Body of pancreas (tissue), 4 donors: ENCODE measurements around the gene WNK2. TPM values are rescaled to one million over a fixed set of nuclear protein-coding genes. Genes with fewer than 3 reads are reported as not detected.
A peak's percentile ranks its signal among the peaks of the same experiment; 100 is the strongest.

Experiments
- ATAC-seq: fragments of 150-250 bp; one replicate; pipeline ENCODE4 v1.9.1; 2016
- DNase-seq, 4 donors: peaks; one replicate each; pipeline ENCODE4 v3.0.0-alpha.2; 2019
- H3K27ac ChIP-seq, 4 donors: fragments of 200-600 bp; sonication (generic); 1 replicate in 3 of 4; 2 replicates in 1 of 4; pipeline versions ENCODE4 v1.5.1 to v1.6.1; 2016 to 2019; ENCODE audit warnings: mild to moderate bottlenecking in 1 of 4, mixed read lengths in 1 of 4, moderate library complexity in 1 of 4
- H3K27me3 ChIP-seq, 2 donors: fragments of 200-600 bp; sonication (generic); one replicate each; pipeline ENCODE4 v1.6.0; 2016; ENCODE audit warnings: mild to moderate bottlenecking in 1 of 2
- H3K36me3 ChIP-seq, 2 donors: fragments of 200-600 bp; sonication (generic); replicated peaks in 1 of 2; 2 replicates each; pipeline ENCODE4 v1.5.1; 2016; ENCODE audit warnings: low read depth in 2 of 2; ENCODE audit not compliant: insufficient read depth in 1 of 2
- H3K4me1 ChIP-seq: fragments of 200-600 bp; sonication (generic); one replicate; pipeline ENCODE4 v1.6.0; 2016
- H3K4me3 ChIP-seq, 2 donors: fragments of 200-600 bp; sonication (generic); 1 replicate in 1 of 2; 2 replicates in 1 of 2; pipeline ENCODE4 v1.5.1; 2016 to 2019
- H3K9me3 ChIP-seq, 3 donors: fragments of 200-600 bp; sonication (generic); 1 replicate in 2 of 3; 2 replicates in 1 of 3; pipeline ENCODE4 v1.5.1; 2016
- POLR2A ChIP-seq, 3 donors: fragments of 450-650 bp; IDR thresholded peaks; one replicate each; pipeline ENCODE4 v1.6.1; 2016; ENCODE audit warnings: antibody characterized with exemption in 3 of 3, mild to moderate bottlenecking in 2 of 3
- WGBS, 2 donors: methylation state at CpG; one replicate each; pipeline ENCODE4 v1.1.5; 2017; 5-methylcytosine and 5-hydroxymethylcytosine counted together
- intact Hi-C: fragments of 100-400 bp; cut with DNase I; formaldehyde crosslinking; loops from one replicate; pipeline ENCODE4 v1.15.1; 2023
- total RNA-seq, 2 donors: library from RNA; depleted of rRNA; stranded (reverse); fragments of >200 nt; gene quantifications; one replicate each; pipeline ENCODE4 v1.1.0, GENCODE V29; 2016
- TF ChIP-seq, protein P1 (sequence below), 7 experiments: fragments of 450-650 bp in 4 of 7; fragments of 200-600 bp in 3 of 7; sonication (generic) in 3 of 7; IDR thresholded peaks; one replicate each; pipeline ENCODE4 v1.5.1; 2016 to 2019; ENCODE audit warnings: antibody characterized with exemption in 7 of 7

WNK2 gene
- total RNA-seq: 100 to 1,000 TPM in 1 of 2 donors, 10 to 100 TPM in 1; 85.4 to 173 TPM

DNA sequence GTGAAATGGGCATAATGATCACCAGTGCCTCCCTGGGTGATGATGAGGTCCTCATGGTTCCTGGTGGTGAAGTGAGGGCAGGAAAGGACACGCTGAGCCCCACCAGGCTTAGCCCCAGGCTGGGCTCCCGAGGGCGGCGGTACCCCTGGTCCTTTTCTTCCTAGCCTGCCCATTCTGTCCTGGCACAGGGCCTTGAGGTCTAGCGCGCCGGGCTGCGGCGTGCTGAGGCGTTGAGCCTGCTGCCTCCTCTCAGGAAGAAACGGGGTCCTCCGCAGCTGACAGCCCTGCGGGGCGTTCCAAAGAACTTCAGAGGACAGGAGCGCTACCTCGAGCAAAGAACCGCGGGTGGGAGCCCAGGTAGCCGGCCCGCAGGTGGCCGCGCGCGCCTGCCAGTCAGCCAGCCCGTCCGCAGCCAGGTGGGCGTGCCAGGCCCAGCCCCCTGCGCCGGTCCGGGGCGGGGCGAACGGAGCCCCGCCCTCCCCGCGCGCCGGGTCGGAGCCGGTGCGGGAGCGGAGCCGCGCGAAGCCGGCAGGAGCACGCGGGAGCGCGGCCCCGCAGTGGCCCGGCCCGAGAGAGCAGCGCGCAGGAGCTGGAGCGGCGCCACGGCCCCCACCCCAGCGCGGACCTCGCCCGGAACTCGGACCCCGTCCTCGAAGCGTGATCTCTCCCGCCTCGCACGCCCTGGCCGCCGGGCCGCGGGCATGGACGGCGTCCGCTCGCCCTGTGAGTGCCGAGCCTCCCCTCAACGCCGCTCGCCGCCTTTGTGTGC is at the start of gene WNK2:
TSS of gene WNK2 (plus strand) at position 477 of the 769 bp plus-strand sequence. CDS start 791 bp downstream, outside the sequence.
- peak within 1 kb of the TSS; percentile 69 to 90 (median 84) for H3K27ac ChIP-seq
- 0% methylated on average over 78 of the region's 82 CpGs; no CpG with 5 or more reads in 1 of the 2 donors for WGBS, 2 donors
- H3K9me3 ChIP-seq: no peaks in the 10 kb centered on the region
- intact Hi-C loops: loop anchor here (10.0 kb wide), 1 partner anchor 271 kb away; the partner anchor contains the start of genes FAM120A and FAM120AOS
- no peaks in the 10 kb centered on the region for H3K36me3 ChIP-seq
- ATAC-seq: peak; percentile 74
- DNase-seq: peak; percentile 51 to 73 (median 58)
- H3K4me1 ChIP-seq: peaks cover 64% of the 10 kb centered on the region
- H3K4me3 ChIP-seq: peak within 1 kb of the TSS in 1 of 2 donors; percentile 53
- no peak for TF ChIP-seq POLR2A (IDR thresholded peaks at IDR 0.05)
- TF ChIP-seq, protein P1, sequence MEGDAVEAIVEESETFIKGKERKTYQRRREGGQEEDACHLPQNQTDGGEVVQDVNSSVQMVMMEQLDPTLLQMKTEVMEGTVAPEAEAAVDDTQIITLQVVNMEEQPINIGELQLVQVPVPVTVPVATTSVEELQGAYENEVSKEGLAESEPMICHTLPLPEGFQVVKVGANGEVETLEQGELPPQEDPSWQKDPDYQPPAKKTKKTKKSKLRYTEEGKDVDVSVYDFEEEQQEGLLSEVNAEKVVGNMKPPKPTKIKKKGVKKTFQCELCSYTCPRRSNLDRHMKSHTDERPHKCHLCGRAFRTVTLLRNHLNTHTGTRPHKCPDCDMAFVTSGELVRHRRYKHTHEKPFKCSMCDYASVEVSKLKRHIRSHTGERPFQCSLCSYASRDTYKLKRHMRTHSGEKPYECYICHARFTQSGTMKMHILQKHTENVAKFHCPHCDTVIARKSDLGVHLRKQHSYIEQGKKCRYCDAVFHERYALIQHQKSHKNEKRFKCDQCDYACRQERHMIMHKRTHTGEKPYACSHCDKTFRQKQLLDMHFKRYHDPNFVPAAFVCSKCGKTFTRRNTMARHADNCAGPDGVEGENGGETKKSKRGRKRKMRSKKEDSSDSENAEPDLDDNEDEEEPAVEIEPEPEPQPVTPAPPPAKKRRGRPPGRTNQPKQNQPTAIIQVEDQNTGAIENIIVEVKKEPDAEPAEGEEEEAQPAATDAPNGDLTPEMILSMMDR (IDR thresholded peaks at IDR 0.05): peak in 1 of 7 experiments; percentile 6
- H3K27me3 ChIP-seq: no peaks in the 10 kb centered on the region

DNA sequence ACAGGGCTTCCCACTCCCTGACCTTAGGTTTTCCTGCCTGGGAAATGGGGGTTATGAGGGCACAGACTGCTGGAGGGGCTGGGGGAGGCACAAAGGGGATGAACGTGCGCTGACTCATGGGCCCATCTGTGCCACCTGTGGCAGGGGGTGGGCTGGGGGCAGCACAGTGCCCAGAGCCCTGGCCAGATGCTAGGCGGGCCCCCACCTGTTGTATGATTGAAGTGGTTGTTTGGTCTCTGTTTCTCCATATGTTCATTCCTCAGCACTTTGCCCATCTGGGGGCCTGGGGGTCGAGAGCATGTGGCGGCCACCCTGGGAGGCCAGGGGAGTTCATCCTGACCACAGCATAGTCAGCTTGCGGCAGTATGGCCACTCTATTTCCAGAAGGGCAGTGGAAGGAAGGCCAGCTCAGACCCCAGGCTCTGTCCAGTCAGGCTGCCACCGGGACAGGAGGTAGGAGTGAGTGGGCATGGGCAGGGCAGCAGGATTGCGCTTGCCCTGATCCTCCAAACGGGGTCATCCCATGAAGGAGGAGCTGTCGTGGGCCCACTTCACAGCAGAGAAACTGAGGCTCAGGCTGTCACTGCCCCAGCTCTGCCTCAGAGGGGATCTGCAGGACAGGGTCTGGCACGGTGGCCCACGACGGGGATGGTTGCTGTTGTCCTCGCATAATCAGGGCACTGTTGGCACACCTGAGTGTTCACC is 49.0 kb upstream of the WNK2 start:
- Histone ChIP-seq H3K27ac (peak overlapping the region; percentile 90 to 97 (median 92)), H3K9me3 (no peaks in the 10 kb centered on the region), H3K27me3 (no peaks in the 10 kb centered on the region), H3K4me1 (peaks cover 55% of the 10 kb centered on the region), H3K4me3 (no peak overlapping the region), H3K36me3 (no peaks in the 10 kb centered on the region)
- ATAC-seq: no peak
- WGBS, 2 donors: 69 to 79% methylated on average over 7 to 14 of the region's 14 CpGs
- no peak for DNase-seq
- intact Hi-C loops: no loop called here
- TF ChIP-seq, protein P1 (IDR thresholded peaks at IDR 0.05): no peak
- no peak for TF ChIP-seq POLR2A (IDR thresholded peaks at IDR 0.05)

DNA sequence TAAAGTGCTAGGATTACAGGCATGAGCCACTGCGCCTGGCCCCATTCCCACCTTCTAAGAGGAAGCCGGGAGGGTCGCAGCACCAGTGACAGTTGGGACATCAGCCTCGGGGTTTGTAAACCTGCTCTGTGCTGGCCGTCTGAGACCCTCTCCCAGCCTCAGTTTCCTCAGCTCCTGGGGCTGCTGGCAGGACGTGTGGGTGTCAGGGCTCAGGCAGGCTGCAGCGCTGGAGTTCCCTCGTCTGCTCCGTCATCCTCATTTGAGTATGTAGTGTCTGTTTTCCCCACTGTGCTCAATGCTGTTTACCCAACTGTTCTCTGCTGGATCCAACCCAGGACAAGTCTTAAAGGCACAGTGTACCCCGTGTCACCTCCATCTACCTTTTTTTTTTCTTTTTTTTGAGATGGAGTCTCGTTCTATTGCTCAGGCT is 47.9 kb upstream of the WNK2 start:
- intact Hi-C loops: no loop called here
- no peak overlapping the region for H3K4me3 ChIP-seq
- H3K4me1 ChIP-seq: peaks cover 43% of the 10 kb centered on the region
- DNase-seq (peak in 2 of 4 donors; percentile 44 to 45), ATAC-seq (no peak)
- TF ChIP-seq, protein P1 (IDR thresholded peaks at IDR 0.05): no peak
- no peak for TF ChIP-seq POLR2A (IDR thresholded peaks at IDR 0.05)
- 19% methylated on average over 9 to 11 of the region's 11 CpGs for WGBS, 2 donors
- no peaks in the 10 kb centered on the region for H3K36me3 ChIP-seq
- H3K27ac ChIP-seq: no peak overlapping the region
- H3K27me3 ChIP-seq: no peaks in the 10 kb centered on the region
- no peaks in the 10 kb centered on the region for H3K9me3 ChIP-seq

DNA sequence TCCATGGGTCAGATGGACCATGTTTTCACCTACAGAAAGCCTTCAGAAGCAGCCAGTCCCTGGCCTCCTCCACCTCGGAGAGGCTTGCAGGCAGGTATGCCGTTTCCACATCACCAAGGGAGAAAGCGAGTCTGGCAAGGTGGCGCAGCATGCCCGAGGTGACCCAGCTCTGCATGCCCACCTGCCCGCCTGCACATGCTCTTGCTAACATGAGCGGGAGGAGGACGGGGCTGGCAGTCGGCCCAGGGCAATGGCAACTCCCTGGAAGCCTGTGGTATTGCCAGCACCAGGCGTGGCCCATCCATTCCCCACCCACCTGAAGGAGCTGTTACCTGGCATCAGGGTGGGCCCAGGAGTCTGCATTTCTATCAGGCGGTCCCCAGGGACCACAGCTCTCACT is 46.6 kb upstream of the WNK2 start:
- DNase-seq: no peak
- 81 to 83% methylated on average over 10 to 11 of the region's 11 CpGs for WGBS, 2 donors
- Histone ChIP-seq H3K36me3 (no peaks in the 10 kb centered on the region), H3K4me3 (no peak overlapping the region), H3K27me3 (no peaks in the 10 kb centered on the region), H3K4me1 (peaks cover 30% of the 10 kb centered on the region), H3K27ac (no peak overlapping the region), H3K9me3 (no peaks in the 10 kb centered on the region)
- TF ChIP-seq, protein P1 (IDR thresholded peaks at IDR 0.05): no peak
- intact Hi-C loops: no loop called here
- no peak for ATAC-seq
